ENCODE results near the gene UNC13B.
A peak's percentile ranks its signal among the peaks of the same experiment; 100 is the strongest.

UNC13B gene

DNA sequence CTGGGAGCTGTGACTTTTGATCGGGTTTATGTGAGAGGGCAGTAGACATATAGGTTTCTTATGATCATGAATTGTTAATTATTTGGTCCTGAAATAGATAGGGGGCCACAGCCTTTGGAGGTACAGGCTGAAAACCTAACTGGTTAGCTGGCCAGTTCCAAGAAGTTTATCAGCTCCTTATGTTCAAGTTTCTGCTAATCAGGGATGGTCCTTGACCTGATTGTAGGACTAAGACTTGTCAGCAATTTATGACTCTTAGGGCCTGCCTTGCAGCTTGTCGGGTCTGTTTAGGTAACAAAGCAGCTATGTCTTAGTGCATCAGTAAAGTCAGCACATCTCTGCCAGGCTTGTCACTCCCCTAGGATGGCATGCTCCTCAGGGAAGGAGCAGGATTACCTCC lies 176.3 kb downstream of the UNC13B start:
- DNase-seq (ENCODE audit: low read depth), result no peak

DNA sequence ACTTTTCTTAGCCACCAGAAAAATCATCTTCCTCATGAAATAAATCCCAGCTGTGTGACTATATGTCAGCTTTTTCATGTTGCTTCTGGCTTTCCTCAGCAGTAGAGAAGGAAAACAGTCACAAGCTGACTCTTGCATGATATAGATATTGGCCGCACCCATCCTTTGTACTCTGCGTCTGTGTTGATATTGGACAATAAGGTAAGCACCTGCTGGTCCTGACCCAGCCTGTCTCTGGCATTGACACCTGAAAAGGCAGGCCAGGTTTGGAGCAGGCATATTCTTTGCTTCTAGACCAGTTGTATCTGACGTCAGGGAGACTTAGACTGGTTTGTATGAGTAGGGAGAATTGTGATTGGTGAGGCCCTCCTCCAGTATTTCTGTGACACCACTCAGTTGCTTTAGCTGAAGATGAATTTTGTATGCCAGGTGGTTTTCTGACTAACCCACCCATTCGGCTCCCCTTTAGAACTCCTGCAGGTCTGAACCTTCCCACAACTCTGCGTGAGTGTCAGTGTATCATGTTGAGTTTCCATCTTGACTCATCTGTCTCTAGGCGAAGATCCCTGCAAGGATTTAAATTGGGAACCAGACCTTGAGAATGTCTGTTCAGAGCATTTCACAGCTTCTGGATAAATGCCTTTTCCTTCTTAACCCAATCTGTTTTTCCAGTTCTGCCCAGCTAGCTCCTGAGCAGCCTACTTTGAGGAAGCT lies 176.9 kb downstream of the UNC13B start:
- no peak for DNase-seq (ENCODE audit: low read depth)

DNA sequence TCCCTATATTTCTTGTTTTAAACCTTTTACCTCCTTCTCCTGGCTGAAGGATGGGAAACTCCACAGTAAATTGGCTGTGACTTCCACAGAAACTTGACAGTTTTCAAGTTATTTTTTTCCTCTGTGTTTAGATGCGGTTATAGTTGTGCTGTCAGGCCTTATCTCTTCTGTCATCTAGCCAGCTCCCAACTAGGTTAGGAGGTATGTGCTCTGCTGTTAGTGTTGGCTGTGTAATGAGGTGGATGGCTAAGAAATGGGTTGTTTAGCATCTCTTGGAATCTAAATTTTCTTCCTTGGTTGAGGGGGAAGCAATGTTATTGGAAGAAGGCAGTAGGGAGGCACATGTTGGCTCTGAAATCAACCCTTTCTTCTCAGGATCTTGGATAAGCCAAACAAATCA lies 178.2 kb downstream of the UNC13B start:
- DNase-seq (ENCODE audit: low read depth), result no peak

DNA sequence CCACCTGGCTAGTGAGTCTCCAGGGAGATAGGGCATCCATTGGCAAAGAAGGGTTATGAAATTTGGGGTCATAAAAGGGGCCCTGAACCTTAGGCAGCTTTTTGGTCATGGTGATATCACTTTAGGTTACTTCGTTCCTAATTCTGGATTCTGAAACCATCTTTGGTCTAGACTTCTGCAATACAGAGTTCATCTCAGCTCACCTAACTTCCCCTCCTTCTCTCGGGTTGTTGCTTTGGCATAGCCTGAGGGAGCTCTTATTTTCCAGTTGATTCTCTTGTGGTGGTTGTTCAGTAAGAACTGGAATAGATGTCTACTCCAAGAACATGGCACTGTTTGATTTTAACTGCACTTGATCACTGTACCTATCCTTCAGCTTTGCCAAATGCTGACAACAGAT lies 179.2 kb downstream of the UNC13B start:
- DNase-seq (ENCODE audit: low read depth), result no peak

DNA sequence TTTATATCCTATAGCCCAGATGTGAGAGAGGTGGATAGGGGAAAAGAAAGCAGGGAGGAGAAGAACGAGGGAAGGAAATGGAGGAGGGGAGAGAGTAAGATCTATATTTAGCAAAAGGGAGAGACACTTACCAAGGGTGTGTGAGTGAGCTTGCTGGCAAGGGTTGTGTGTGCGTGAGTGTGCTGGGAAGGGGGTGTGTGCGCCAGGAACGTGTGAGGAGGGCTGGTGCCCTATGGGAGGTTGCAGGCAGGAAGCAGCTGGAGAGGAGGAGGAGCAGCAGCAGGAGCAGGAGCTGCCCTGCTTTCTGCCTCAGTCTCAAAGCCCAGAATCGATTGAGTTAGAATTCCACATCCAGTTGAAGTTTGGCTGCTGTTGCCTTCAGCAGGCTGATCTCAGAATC lies 179.8 kb downstream of the UNC13B start:
- peak; percentile 87 for DNase-seq (ENCODE audit: low read depth)

DNA sequence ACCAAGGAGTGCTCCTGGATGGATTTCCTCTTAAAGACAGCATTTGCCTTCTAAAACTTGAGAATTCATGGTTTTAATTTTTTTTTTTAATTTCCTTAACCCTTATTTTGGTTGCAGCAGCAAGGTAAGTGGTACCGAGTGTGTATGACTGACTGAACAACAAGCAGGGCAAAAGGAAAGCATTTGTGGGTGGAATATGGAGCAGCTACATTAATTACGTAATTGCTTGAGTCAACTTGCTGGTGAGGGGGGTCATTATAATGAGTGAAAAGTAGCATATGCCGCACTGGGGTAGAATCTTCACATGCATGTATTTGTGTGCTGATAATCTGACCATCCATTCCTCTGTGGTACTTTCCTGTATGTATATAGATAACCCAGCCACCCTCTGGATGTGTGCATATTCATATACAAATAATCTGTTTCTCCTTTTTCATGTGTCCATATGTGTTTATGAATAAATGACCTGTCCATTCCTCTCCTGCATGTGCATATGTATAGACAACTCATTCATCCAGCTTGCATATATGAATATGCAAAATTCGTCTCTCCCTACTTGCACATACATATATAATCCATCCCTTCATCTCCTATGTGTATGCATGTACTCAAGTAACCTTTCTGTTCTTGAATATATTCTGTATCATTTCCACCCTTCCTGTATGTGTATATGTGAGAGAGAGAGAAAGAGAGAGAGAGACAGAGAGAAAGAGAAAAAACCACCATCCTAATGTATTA lies 180.6 kb downstream of the UNC13B start:
- no peak for DNase-seq (ENCODE audit: low read depth)

DNA sequence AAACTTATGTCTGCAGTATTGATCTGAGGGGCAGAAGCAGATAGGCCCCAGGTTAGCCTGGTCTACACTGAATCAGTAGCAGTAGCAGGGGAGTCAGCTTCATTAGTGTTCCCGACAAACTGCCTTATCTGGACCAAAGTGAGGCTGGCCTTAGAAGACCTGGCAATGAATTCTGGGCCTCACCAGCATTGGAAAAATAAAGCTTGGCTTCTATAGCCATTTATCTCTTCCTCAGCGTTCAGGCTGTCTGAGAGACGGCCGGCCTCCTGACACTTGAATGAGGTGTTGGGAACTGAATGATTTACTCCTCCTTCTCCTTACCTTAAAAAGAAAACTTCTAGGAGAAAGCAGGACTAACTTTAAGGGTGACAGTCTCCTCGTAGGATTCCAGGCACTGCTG lies 186.3 kb downstream of the UNC13B start:
- no peak for DNase-seq (ENCODE audit: low read depth)

DNA sequence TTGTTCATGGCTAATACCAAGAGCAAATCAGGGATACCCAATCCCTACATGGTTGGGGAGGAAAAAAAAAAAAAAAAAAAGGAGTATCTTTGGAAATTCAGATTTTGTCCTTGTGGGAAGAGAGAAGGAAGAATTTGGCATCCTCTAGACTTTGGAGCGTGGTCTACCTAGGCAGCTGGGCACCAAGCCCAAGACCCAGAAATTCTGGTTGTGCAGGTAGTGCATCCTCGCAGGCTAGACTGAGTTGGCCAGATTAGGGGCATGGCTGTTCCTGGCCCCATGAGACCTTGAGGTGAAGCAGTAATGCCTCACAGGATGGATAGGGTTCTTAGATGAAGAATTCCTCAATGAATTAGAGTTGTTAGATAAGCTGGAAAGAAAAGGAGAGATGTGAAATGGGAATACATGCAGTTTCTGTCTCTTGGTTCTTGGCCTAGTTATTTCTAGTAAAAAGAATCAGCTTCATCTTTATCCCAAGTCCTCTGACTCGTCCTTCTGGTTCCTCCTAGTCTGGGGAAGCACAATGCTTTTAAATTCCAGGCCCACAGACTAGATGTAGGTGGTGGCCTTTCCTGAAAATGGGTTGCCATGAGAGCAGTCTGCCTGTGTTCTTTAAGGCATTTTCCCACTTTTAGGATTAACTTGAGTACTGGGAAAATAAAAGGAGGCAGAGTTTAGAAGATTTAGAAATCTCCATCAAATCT lies 187.6 kb downstream of the UNC13B start:
- DNase-seq (ENCODE audit: low read depth), result no peak

DNA sequence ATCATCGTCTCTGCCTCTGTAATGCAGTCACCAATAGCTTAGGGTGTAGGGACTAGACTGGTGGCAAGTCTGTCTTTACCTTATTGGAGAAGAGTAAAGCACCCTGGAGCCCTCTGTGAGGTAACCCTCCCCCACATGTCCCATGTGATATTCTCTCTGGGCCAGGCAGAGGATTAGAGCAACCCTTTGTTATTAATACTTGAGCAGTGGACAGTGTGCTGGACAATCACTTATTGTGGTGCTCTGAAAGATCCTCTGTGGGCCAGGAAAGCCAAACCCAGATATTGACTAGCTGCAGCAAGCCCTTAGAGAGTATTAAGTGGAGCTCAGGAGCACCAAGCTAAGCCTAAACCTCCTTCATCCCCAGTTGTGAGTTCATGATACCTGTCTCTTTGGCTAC lies 188.4 kb downstream of the UNC13B start:
- DNase-seq (ENCODE audit: low read depth), result no peak

DNA sequence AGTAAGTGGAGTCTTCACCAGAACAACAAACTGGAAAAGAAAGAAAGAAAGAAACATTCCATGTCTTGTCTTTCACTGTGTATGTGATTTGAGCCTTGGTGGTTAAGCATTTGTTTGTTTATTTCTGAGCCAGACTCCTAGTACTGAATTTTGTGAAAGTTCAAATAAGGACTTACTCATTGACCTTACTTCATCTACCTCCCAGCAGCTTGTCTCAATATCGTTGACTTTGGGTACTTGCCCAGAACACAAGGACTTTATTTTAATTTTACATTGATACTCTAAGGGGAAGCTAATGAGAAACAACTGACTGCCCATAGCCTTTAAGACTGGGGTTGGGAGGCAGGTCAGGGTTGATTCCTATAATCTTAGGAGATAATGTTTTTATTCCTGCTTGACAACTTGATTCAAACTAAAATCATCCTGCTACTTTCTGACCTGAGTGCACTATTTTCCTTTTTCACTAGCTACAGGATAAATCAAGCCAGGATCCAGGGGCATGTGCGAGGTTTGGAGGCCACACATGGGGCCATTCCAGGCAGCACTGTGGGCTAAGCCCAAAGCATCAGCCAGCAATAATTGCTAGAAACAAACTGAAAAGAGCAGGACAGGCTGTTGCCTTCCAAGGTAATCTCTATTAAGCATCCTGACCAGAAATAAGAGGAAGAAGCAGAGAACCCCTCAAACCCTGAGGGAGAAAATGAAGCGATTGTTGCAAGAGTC lies 189.2 kb downstream of the UNC13B start:
- DNase-seq (ENCODE audit: low read depth), result peak; percentile 96

DNA sequence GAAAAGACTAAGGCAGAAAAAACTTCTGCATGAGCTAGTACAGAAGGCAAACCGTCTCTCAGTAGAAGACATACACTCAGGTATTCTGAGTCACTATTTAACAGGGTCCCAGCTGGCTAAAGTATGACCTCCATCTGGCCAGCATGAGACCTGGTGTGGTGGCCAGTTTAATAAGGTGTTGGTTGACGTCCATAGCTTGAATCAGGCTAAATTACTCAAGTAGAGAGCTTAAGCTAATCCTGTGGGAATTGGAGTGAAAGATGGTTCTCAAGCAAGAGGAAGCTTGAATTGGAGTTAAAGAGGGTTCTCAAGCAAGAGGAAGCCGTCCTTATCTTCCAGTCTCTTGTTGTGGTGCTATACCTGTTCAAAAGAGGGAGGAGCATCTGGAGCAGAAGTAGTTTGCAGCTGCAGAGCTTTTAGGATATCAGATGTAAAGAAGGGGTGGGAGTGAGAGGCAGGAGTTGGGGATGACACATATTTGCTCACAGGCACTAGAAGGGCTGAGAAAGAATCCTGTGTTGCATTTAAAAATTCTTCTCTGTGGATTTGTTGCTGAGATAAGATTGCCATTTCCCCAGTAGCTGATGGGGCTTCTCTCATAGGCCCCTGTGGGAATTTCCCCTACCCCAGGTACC lies 192.0 kb downstream of the UNC13B start:
- no peak for DNase-seq (ENCODE audit: low read depth)

DNA sequence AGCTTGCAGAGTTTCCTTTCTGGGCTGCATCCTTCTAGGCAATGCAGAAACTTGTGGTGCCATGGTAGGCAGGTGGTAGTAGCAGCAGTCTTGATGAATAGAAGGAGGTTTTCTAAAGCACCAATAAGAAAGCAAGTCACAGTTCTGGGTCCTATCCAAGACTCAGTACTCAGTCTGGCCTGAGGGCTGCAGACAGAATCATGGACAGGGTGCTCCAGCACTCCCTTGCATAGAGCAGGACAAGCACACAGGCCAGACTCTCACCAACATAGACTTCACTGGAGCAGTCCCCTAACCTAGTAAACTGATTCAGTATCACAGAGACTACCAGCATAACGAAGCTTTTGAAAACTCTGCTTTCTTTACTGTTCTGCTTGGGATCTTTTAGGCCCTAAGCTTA lies 194.1 kb downstream of the UNC13B start:
- DNase-seq (ENCODE audit: low read depth), result no peak

DNA sequence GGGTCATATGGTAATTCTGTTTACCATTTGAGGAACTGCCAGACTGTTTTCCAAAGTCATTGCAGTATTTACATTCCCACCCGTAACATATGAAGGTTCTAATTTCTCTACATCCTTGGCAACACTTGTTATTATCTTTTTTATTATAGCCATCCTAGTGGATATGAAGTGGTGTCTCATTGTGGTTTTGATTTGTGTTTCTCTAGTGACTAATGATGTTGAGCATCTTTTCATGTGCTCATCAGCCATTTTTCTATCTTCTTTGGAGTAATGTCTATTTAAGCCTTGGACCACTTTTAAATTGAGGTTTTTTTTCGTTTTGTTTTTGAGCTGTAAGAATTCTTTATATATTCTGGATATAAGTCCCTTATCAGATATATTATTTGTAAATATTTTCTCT lies 195.3 kb downstream of the UNC13B start:
- peak; percentile 20 for DNase-seq (ENCODE audit: low read depth)

DNA sequence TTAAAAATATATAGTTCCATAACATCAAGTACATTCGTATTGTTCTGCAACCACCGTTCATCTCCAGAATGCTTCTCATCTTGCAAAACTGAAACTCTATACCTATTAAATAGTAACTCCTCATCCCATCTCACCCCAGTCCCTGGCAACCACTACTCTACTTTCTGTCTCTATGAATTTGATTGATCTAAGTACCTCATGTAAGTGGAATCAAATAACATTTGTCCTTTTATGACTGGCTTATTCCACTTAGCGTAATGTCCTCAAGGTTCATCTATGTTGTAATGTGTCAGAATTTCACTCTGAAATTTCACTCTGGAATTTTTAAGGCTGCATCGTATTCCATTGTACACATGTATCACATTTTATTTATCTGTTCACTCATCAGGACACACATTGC lies 196.0 kb downstream of the UNC13B start:
- peak; percentile 27 for DNase-seq (ENCODE audit: low read depth)

DNA sequence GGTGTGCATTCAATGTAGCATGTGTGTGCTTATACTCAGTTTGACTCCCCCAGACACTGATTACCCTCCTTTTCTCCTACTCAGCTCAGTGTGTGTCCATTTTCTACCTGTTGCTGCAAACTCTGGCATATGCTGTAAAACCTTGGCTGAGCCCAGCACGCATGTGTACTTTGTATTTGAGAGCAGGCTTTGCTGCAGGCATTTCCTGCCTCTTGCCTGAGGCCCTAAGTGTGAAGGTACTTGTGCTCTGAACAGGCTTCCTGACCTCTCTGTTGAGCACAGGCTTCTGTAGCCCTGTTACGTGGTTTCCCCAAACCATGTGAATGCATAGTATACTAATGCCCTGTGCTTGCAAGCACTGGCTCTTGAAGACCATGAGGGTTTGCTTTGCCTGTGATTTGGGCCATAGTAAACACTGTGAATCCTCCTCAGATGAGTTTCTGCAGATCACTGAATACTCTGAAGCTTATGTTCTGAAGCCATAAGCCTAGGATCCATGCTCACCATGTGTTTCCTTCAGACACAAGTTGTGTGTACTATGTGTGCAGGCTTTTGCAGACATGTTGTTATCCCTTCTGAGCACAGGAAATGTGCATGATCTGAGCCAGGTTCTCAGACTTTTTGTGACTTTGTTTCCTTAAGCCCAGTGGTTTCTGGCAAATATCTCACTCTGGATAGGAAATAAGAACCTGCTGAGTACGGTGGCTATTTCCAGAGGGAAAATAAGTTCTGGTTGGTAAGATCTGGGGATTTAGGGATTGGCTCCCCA lies 203.2 kb downstream of the UNC13B start:
- DNase-seq (ENCODE audit: low read depth), result no peak

DNA sequence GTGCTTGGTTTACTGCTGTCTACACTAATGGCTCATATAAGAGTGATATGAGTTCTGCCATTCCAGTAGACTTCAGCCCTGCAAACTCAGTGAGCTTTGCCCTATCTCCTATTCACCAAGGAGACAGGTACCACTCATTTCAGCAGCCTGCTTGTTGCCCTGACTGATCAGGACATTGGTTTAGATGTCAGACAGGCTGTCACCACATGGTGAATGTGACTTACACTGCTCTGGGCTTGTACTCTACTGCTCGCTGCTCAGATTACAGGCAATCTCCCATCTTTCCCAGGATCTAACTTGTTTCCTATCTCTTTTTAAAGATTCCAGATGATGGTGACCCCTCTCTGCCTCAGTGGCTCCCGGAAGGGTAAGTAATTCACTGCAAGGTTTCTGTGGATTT lies 204.8 kb downstream of the UNC13B start:
- no peak for DNase-seq (ENCODE audit: low read depth)

DNA sequence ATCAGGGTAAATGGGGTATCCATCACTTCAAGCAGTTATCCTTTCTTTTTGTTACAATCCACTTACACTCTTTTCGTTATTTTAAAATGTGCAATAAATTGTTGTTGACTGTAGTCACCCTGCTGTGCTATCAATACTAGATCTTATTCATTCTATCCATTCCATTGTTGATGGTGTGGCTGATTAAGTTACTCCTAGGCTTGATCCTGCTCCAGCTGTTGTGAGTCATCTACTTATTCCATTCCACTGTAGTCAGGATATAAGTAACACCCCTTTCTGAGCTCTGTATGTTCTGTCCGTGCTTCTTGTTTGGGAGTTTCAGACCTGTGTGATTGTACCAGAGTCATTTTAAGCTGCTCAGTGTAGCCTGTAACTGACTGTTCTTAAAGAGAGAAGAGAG lies 205.6 kb downstream of the UNC13B start:
- peak; percentile 92 for DNase-seq (ENCODE audit: low read depth)

DNA sequence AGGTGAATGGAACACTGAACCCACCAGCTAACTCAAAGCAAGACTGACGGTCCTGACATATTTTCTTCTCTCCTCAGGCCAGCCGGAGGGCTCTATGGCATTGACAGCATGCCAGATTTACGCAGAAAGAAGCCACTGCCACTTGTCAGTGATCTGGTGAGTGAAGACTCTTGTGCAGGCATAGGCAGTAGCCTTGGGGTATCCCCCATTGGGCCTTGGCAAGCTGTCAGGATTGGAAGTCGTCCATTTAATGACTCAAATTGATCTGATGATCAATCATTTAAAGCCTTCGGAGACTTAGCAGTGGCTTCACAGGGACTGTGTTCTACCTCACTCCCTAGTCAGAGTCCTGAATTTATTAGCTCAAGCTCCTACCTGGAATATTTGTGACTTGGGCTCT lies 208.4 kb downstream of the UNC13B start:
- no peak for DNase-seq (ENCODE audit: low read depth)

DNA sequence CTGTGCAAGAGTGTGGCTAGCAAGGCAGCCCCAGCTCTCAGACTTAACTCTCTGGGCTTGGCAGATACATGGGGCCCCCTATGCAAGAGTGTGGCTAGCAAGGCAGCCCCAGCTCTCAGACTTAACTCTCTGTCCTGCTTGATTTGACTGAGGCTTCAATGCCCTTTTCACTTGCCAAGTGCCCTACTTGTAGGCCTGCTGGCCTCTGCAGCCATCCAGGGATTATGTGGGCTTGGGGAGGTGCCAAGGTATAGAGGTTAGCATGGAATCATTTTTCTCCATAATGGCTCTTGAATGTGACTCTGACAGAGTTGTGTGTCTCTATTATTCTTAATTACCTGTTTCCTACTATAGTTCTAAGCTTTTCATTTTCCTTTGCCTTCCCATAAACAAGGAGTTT lies 212.6 kb downstream of the UNC13B start:
- DNase-seq (ENCODE audit: low read depth), result no peak

DNA sequence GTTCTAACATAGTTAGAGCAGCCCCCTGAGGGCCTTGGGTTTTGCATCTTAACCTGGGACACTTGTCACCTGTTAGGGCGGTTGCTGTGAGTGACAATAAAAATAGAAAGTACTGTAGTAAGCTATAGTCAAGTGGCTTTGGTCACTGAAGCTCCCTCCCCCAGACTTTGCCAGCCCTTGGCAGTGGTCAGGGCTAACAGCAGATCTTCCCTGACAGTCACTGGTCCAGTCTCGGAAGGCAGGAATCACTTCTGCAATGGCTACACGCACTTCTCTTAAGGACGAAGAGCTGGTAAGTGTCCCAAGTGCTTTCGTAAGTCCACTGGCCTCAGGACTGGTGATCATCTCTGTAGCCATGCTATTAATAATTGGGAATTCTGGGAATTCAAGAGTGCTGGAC lies 213.1 kb downstream of the UNC13B start:
- DNase-seq (ENCODE audit: low read depth), result no peak

DNA sequence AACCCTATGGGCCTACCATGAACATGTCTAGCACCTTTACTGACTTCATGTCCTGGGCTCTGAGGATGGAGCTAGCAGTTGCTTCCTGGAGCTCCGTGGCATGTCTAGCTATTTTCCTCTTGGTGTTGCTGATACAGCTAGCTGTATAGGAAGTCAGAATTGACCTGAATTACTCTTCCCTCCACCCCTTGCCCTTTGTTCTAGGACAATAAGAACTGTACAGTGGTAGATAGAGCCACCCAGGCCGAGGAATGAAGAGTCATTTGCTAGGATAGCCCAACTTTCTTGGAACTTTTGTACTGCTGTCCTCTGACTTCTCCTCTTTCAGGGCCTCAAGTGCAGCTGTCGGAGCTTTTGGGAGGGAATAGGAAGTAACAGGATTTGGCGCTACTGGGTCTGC lies 218.2 kb downstream of the UNC13B start:
- DNase-seq (ENCODE audit: low read depth), result no peak

All from fibroblast of gingiva (primary cell).